Cardiac fibroblast (primary cell): Measurements from ENCODE around the gene GRM7.

Experiments
- DNase-seq, 2 donors: peaks; one replicate each; pipeline versions ENCODE4 v3.0.0 to v3.0.0-alpha.2; 2010; ENCODE audit warnings: low read depth in 2 of 2
- H3K4me3 ChIP-seq, 2 donors: replicated peaks in 1 of 2; 1 replicate in 1 of 2; 2 replicates in 1 of 2; pipeline ENCODE4 v1.5.1; 2011; ENCODE audit warnings: low read depth in 2 of 2, low read length in 2 of 2, mild to moderate bottlenecking in 2 of 2, moderate library complexity in 1 of 2
- TF ChIP-seq, protein P1 (sequence below): IDR thresholded peaks from one replicate; pipeline ENCODE4 v1.5.1; 2011; ENCODE audit warnings: low read depth, mild to moderate bottlenecking, low read length, inconsistent platforms

Gene GRM7

DNA sequence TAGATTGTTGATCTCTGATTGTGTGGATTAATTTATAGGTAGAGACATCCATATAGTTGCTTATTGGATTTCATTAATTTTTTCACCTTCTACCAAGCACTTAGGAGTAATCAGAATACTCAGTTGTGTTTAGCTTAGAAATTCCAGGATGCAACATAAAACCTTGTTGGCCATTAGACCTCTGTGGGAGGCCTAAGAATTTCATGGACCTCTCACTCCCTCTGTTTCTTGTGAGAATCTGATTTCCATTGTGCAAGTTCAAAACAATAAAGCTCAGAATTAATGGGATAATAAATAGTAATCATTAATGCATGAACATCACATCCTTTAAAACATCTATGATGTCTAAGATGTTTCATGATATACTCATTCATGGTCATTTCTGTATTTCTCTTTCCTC, 332.4 kb downstream of the GRM7 start:
- no peak overlapping the region for H3K4me3 ChIP-seq
- TF ChIP-seq, protein P1, sequence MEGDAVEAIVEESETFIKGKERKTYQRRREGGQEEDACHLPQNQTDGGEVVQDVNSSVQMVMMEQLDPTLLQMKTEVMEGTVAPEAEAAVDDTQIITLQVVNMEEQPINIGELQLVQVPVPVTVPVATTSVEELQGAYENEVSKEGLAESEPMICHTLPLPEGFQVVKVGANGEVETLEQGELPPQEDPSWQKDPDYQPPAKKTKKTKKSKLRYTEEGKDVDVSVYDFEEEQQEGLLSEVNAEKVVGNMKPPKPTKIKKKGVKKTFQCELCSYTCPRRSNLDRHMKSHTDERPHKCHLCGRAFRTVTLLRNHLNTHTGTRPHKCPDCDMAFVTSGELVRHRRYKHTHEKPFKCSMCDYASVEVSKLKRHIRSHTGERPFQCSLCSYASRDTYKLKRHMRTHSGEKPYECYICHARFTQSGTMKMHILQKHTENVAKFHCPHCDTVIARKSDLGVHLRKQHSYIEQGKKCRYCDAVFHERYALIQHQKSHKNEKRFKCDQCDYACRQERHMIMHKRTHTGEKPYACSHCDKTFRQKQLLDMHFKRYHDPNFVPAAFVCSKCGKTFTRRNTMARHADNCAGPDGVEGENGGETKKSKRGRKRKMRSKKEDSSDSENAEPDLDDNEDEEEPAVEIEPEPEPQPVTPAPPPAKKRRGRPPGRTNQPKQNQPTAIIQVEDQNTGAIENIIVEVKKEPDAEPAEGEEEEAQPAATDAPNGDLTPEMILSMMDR: no peak
- no peak for DNase-seq

DNA sequence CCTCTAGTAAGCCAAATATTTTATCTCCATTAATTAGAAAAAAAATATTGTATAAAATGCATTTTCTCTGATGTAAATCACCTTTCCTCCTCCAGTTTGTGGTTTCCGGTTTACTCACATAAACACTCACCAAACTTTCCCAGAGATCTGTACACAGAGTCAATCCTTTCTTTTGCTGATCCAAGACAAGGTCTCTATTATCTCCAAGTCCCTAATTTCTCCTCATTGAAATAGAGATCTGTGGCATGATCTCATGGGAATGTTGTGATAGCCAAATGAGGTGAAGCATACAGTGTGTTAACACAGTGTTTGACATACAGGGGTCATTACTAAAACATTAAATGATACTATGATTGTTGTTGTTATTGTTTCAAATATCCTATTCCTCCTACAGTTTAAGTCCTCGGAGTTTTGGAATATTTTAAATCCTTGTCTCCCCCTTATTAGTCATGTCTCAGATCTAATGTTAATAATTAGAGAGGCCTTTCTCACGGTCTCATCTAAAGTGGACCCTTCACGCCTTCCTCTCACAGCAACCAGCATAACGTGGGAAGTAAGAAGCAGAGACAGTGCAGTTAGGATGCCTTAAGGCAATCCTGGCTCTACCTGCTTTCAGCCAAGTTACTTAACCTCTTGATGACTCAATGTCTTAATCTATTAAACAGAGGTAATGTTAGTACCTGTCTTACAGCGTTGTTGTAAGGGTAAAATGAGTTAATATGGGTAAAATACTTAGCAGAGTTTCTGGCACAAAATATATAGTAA, 333.3 kb downstream of the GRM7 start:
- DNase-seq: no peak
- TF ChIP-seq, protein P1: no peak
- no peak overlapping the region for H3K4me3 ChIP-seq

DNA sequence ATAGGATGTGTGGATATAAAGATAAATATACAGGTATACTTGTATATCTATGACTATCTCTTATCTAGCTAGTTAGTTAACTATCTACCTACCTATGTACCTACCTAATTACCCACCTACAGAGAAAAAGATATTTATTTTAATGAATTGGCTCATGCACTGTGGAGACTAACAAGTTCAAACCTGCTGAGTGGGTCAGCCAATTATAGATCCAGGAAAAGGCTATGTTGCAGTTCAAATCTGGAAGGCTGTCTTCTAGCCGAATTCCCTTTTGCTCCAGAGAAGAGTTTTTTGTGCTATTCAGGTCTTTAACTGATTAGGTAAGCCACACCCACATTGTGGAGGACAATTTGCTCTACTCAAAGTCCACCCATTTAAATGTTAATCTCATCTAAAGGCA, 335.0 kb downstream of the GRM7 start:
- TF ChIP-seq, protein P1: no peak
- H3K4me3 ChIP-seq: no peak overlapping the region
- DNase-seq: no peak

DNA sequence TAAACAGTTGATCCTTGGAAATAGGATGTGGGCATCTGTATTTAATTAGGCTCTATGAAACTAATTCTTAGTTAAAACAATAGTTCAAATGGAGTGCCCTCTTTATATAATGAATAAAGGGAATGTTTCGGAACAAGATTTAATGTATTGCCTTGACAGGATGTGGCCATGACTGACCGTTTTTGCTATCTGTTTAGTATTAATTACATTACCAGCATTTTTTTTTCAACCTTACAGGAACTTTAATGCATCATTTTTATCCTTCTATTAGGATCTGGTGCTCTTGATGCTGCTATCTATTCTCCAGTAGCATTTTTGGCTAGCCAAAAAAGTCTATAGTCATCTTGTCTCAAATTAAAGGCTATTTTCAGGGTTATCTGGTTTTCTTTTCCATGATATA, 340.9 kb downstream of the GRM7 start:
- DNase-seq: no peak
- TF ChIP-seq, protein P1: no peak
- H3K4me3 ChIP-seq: no peak overlapping the region

DNA sequence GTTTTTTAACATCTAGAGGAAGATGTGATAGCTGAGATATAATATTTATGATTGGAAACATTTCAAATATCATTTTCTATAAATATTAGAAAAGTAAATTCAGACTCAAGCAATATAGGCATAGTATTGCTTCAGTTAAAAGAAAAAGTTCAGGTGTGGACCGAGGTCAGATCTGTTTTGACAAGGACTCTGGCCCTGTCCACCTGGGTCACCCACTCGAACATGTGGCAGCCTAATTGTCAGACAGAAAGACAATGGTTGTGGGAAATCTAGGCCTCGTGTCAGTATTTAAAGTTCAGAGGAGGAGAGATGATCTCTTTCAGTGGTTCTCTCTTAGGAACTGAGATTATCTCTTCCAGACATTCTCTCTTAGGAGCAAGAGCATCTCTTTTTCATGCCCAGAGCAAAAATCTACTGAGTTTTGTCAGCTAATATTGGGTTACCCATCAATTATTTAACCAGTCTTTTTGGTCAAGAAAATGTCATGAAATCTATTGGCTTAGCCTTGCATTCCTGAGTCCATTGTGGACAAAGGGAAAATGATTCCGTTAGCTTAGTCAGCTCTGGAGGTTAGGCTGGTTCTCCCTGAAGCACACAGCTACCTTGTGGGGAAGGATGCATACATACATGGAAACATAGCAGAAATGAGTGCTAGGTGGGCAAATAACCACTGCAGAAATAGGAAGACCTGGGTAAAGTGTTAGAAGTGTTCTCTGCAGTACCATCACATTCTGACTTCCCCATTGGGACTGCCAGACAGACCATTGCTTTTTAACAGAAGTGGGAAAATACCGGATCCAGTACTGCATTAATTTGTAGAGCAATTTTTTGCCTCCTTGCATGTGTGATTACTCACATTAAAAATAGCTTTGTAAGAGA, 343.3 kb downstream of the GRM7 start:
- no peak for DNase-seq
- TF ChIP-seq, protein P1: no peak
- no peak overlapping the region for H3K4me3 ChIP-seq

DNA sequence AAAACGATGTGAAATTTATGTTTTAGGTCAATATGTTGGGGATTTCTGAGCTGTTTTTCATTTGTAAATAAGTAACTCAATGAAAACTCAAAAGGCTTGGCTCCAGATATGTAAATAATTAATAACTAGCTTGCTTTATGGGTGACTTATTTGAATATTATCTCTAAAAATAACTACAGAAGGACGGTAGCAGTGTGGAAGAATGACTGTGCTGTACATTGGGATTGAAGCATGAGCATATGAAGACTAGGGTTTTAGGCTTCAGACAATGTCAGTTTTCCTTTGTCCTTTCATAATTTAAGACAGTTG, 343.9 kb downstream of the GRM7 start:
- no peak for DNase-seq
- TF ChIP-seq, protein P1: no peak
- no peak overlapping the region for H3K4me3 ChIP-seq
